Measurements from ENCODE around the gene MEGF9.

GRCh38 chr9:120683150-120683549, 31.1 kb downstream of the MEGF9 start:
- TF ChIP-seq, protein P1, sequence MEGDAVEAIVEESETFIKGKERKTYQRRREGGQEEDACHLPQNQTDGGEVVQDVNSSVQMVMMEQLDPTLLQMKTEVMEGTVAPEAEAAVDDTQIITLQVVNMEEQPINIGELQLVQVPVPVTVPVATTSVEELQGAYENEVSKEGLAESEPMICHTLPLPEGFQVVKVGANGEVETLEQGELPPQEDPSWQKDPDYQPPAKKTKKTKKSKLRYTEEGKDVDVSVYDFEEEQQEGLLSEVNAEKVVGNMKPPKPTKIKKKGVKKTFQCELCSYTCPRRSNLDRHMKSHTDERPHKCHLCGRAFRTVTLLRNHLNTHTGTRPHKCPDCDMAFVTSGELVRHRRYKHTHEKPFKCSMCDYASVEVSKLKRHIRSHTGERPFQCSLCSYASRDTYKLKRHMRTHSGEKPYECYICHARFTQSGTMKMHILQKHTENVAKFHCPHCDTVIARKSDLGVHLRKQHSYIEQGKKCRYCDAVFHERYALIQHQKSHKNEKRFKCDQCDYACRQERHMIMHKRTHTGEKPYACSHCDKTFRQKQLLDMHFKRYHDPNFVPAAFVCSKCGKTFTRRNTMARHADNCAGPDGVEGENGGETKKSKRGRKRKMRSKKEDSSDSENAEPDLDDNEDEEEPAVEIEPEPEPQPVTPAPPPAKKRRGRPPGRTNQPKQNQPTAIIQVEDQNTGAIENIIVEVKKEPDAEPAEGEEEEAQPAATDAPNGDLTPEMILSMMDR (conservative IDR thresholded peaks at IDR 0.05 in 1 of 2, IDR thresholded peaks at IDR 0.05 in 1 of 2; ENCODE audit: extremely low read depth in 1 of 2, insufficient read depth in 1 of 2, low read depth in 1 of 2, low read length in 2 of 2) = no peak
- no peak for TF ChIP-seq EZH2 (IDR thresholded peaks at IDR 0.05; ENCODE audit: borderline replicate concordance, low read length)
